ENCODE data around the gene STARD9. TPM values are rescaled to one million over a fixed set of nuclear protein-coding genes. Genes with fewer than 3 reads are reported as not detected.

STARD9 gene
- total and polyA plus RNA-seq, 10 of the 15 experiments (the other 5 are each of a cell fraction or from before 2014, with no cell fraction given) = 0.58 to 11.5 (median 6.1) TPM

- no peaks in the 10 kb centered on the region for H3K9me3 ChIP-seq (replicated peaks; ENCODE audit: control insufficient read depth, insufficient read depth, low read length)
- no peak overlapping the region for H3K4me3 ChIP-seq
- H3K27me3 ChIP-seq (replicated peaks in 1 of 2; ENCODE audit: control insufficient read depth in 2 of 2, insufficient read depth in 2 of 2, low read length in 1 of 2) = no peaks in the 10 kb centered on the region
- in situ Hi-C loops (cut with MboI) (no loop called here), intact Hi-C loops (cut with micrococcal nuclease; ENCODE audit: unreplicated experiment) (loop anchor here (10.0 kb wide), 1 partner anchor 193 kb away; the partner anchor contains the start of gene TTBK2)
- H3K79me2 ChIP-seq (ENCODE audit: control insufficient read depth, insufficient read depth, low read length) = peaks cover 6% of the 10 kb centered on the region
- CTCF ChIA-PET = interaction anchor here (0.6 to 1.0 kb wide), 2 partner anchors 110 to 1038 kb away, joined by 3 to 4 read pairs; no protein-coding TSS in a partner anchor
- no TSS peak for BruUV-seq (replicated peaks)
- ATAC-seq (no peak), DNase-seq (ENCODE audit: low read depth, low spot score) (no peak), FAIRE-seq (no peak)
- H3K4me1 ChIP-seq (ENCODE audit: control insufficient read depth, insufficient read depth, low read length) = peaks cover 18% of the 10 kb centered on the region
- no peak overlapping the region for H3K27ac ChIP-seq (ENCODE audit: control insufficient read depth, insufficient read depth)
- 92% methylated on average over 15 of the region's 15 CpGs for WGBS (ENCODE audit: insufficient coverage, insufficient replicate concordance, low lambda C conversion rate, missing lambda C conversion rate)
- H3K36me3 ChIP-seq (ENCODE audit: control insufficient read depth in 2 of 2, insufficient read depth in 2 of 2, low read length in 1 of 2) = peaks cover 8 to 15% of the 10 kb centered on the region in 2 experiments; a peak in 3 of 4 replicates
- no peak overlapping the region for H3K4me2 ChIP-seq (ENCODE audit: control insufficient read depth, insufficient read depth)
- POLR2A ChIA-PET = no interaction called here
- RAD21 ChIA-PET (ENCODE audit: unreplicated experiment) = interaction anchor here (1.4 kb wide), 1 partner anchor 194 kb away, joined by 3 read pairs; no protein-coding TSS in a partner anchor
- SMC1A ChIA-PET (ENCODE audit: uncharacterized antibody, unreplicated experiment) = no interaction called here
- no peak overlapping the region for H2AFZ ChIP-seq (ENCODE audit: control insufficient read depth, low read depth, low read length)
- H3K9ac ChIP-seq (ENCODE audit: control insufficient read depth, insufficient read depth, low read length) = no peak overlapping the region
- no peak for TF ChIP-seq WRNIP1 (IDR thresholded peaks at IDR 0.05; ENCODE audit: borderline replicate concordance, low read depth, low read length)
- TF ChIP-seq EZH2 (IDR thresholded peaks at IDR 0.05; ENCODE audit: borderline replicate concordance, control insufficient read depth, low read depth, low read length) = no peak
- TF ChIP-seq ATF2 (IDR thresholded peaks at IDR 0.05; ENCODE audit: low read length) = no peak
- no peak for TF ChIP-seq KAT2A (conservative IDR thresholded peaks at IDR 0.05; ENCODE audit: control insufficient read depth, low read depth, low read length)
- no peaks in the 10 kb centered on the region for H4K20me1 ChIP-seq (ENCODE audit: control insufficient read depth, insufficient read depth)
These were observed 156.9 kb downstream of the STARD9 start for GRCh38 chr15:42732095-42732827.

All from GM12878 (cell line).